GM23338 (cell line): ENCODE results near the gene CAPZA1.

Experiments used
- CTCF ChIP-seq, 2 experiments: fragments of 200-600 bp in 1 of 2; sonication (generic) in 1 of 2; conservative IDR thresholded peaks; 2 replicates each; pipeline versions ENCODE4 v1.5.1 to v1.6.1; 2016 to 2017; ENCODE audit warnings: antibody characterized with exemption in 2 of 2, low read depth in 2 of 2, mild to moderate bottlenecking in 2 of 2, moderate library complexity in 1 of 2
- ETS1 ChIP-seq: IDR thresholded peaks from 2 replicates; pipeline ENCODE4 v1.6.1; 2016; ENCODE audit warnings: antibody characterized with exemption
- EZH2phosphoT487 ChIP-seq: fragments of 200-600 bp; sonication (generic); IDR thresholded peaks from one replicate; pipeline ENCODE4 v1.8.1; 2018; ENCODE audit warnings: antibody characterized with exemption; ENCODE audit not compliant: unreplicated experiment
- JUNB ChIP-seq: IDR thresholded peaks from one replicate; pipeline ENCODE4 v1.6.1; 2016; ENCODE audit warnings: antibody characterized with exemption; ENCODE audit not compliant: unreplicated experiment
- POLR2AphosphoS5 ChIP-seq: IDR thresholded peaks from 2 replicates; pipeline ENCODE4 v1.6.1; 2016; ENCODE audit warnings: antibody characterized with exemption, low read depth
- TF ChIP-seq, protein P1 (sequence below): IDR thresholded peaks from one replicate; pipeline ENCODE4 v1.6.1; 2018; ENCODE audit warnings: antibody characterized with exemption; ENCODE audit not compliant: unreplicated experiment

- TF ChIP-seq CTCF (conservative IDR thresholded peaks at IDR 0.05; ENCODE audit: low read depth in 2 of 2) (no peak), EZH2phosphoT487 (no peak), ETS1 (no peak), POLR2AphosphoS5 (no peak), JUNB (no peak)
- TF ChIP-seq, protein P1, sequence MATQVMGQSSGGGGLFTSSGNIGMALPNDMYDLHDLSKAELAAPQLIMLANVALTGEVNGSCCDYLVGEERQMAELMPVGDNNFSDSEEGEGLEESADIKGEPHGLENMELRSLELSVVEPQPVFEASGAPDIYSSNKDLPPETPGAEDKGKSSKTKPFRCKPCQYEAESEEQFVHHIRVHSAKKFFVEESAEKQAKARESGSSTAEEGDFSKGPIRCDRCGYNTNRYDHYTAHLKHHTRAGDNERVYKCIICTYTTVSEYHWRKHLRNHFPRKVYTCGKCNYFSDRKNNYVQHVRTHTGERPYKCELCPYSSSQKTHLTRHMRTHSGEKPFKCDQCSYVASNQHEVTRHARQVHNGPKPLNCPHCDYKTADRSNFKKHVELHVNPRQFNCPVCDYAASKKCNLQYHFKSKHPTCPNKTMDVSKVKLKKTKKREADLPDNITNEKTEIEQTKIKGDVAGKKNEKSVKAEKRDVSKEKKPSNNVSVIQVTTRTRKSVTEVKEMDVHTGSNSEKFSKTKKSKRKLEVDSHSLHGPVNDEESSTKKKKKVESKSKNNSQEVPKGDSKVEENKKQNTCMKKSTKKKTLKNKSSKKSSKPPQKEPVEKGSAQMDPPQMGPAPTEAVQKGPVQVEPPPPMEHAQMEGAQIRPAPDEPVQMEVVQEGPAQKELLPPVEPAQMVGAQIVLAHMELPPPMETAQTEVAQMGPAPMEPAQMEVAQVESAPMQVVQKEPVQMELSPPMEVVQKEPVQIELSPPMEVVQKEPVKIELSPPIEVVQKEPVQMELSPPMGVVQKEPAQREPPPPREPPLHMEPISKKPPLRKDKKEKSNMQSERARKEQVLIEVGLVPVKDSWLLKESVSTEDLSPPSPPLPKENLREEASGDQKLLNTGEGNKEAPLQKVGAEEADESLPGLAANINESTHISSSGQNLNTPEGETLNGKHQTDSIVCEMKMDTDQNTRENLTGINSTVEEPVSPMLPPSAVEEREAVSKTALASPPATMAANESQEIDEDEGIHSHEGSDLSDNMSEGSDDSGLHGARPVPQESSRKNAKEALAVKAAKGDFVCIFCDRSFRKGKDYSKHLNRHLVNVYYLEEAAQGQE, result no peak
Observed at GRCh38 chr1:112717263-112717873, 97.7 kb downstream of the CAPZA1 start.
